ENCODE results near the gene BTBD2. TPM values are rescaled to one million over a fixed set of nuclear protein-coding genes. Genes with fewer than 3 reads are reported as not detected.

The BTBD2 gene
- total and polyA plus RNA-seq, 8 donors: 63.1 to 112 (median 95.2) TPM

DNA sequence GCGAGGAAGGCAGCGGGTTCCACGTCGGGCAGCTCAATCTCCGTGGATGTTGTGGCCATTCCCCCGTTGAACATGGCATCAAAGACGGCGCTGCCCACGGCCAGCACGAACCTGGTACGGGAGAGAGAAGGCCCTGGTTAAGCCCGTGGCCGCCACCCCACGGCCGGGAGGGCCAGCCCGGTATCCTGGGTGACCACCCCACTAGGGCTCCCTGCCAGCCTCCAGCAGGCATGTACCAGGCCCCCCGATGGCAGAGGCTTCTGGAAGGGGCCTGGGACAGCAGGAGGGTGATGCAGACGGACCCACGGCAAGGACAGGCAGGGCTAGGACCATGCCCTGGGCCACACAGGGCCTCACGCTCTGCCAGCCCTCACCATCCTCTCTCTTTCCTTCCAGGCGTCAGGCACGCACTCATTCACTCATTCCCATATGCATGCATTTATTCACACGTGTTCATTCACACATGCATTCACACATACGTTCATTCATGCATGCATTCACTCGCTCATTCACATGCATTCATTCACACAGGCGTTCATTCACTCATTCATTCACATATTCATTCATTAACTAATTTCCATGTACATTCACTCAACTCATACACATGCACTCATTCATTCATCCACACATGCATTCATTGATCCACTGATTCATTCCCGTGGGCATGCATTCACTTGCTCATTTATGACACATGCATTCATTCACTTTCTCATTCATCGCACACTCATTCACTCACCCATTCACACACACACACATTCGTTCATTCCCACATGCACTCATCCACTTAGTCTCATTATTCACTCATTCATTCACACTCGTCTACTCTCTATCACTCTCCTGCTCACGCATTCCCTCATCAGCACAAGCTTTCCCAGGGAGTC, 17.9 kb downstream of the BTBD2 start:
- Histone ChIP-seq H3K36me3 (peaks cover 0 to 58% of the 10 kb centered on the region in 2 donors), H3K27me3 (no peaks in the 10 kb centered on the region), H3K4me1 (no peaks in the 10 kb centered on the region), H3K9me3 (no peaks in the 10 kb centered on the region), H3K27ac (no peak overlapping the region), H3K4me3 (no peak overlapping the region)
- DNase-seq: no peak
- no peak for ATAC-seq
- intact Hi-C loops (cut with DNase I): no loop called here
- TF ChIP-seq, protein P1, sequence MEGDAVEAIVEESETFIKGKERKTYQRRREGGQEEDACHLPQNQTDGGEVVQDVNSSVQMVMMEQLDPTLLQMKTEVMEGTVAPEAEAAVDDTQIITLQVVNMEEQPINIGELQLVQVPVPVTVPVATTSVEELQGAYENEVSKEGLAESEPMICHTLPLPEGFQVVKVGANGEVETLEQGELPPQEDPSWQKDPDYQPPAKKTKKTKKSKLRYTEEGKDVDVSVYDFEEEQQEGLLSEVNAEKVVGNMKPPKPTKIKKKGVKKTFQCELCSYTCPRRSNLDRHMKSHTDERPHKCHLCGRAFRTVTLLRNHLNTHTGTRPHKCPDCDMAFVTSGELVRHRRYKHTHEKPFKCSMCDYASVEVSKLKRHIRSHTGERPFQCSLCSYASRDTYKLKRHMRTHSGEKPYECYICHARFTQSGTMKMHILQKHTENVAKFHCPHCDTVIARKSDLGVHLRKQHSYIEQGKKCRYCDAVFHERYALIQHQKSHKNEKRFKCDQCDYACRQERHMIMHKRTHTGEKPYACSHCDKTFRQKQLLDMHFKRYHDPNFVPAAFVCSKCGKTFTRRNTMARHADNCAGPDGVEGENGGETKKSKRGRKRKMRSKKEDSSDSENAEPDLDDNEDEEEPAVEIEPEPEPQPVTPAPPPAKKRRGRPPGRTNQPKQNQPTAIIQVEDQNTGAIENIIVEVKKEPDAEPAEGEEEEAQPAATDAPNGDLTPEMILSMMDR (IDR thresholded peaks at IDR 0.05): no peak

DNA sequence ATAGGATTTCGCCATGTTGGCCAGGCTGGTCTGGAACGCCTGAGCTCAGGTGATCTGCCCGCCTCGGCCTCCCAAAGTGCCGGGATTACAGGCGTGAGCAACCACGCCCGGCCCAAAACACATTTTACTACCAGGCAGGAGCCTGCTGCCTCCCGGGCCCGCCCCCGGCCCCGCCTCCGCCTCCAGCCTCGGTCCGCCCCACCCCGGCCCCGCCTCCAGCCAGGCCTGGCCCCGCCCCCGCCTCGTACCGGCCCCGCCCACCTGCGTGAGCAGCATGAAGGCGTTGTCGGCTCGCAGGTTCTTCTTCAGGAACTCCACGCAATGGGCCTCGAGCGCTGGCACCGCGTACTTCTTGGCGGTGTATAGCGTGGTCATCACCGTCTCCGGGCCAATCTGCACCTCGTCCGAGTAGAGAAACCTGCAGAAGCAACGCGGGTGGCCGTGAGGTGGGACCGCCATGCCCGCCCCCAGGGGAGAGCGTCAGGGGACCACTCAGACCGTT, 22.7 kb downstream of the BTBD2 start:
- ATAC-seq (no peak), DNase-seq (no peak)
- TF ChIP-seq, protein P1 (IDR thresholded peaks at IDR 0.05): no peak
- Histone ChIP-seq H3K9me3 (no peaks in the 10 kb centered on the region), H3K4me1 (no peaks in the 10 kb centered on the region), H3K4me3 (no peak overlapping the region), H3K36me3 (peaks cover 0 to 73% of the 10 kb centered on the region in 2 donors), H3K27me3 (no peaks in the 10 kb centered on the region), H3K27ac (no peak overlapping the region)
- intact Hi-C loops (cut with DNase I): no loop called here

DNA sequence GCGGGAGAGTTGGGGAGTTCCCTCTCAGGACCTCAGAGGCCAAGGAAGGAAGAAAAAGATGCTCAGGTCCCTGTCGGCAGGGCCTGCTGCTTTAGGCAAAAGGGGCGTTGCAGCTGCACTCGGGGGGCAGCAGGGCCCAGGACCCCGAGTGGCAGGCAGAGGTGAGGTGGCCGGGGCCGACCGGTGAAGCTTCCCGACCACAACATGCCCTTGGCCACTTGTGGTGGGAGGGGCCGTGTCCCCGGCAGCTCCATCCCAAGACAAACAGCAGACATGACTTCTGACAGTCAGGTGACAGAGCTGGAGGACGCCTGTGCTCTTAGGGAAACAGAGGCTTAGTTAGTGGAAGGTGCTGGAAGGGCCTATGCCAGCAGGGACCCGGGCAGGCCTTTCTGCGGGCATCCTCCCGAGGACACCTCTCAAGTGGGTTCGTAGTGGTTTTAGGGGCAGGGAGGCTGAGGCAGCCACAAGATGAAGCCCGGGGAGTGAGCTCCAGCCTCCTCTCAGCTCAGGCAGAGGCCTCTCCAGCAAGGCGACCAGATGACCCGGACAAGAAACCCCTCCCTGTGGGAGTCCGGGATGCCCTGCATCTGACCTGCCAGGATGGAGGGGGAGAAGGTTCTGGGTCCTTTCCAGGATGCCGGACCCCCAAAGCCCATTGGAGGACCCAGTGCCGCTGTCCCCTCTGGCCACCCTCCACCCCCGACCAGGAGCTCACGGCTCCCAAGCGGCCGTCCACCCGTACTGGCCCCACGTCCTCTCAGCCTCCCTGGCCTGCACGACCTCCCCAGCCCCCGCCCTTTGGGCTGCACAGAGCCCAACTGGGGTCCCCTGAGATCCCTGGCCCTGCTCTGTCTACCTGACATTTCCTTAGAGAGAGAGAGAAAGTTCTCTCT, 24.2 kb downstream of the BTBD2 start:
- H3K4me3 ChIP-seq: no peak overlapping the region
- intact Hi-C loops (cut with DNase I): no loop called here
- TF ChIP-seq, protein P1 (IDR thresholded peaks at IDR 0.05): no peak
- H3K9me3 ChIP-seq: no peaks in the 10 kb centered on the region
- ATAC-seq (no peak), DNase-seq (no peak)
- H3K27me3 ChIP-seq: no peaks in the 10 kb centered on the region
- H3K36me3 ChIP-seq: peaks cover 0 to 77% of the 10 kb centered on the region in 2 donors
- H3K4me1 ChIP-seq: no peaks in the 10 kb centered on the region
- H3K27ac ChIP-seq: no peak overlapping the region

DNA sequence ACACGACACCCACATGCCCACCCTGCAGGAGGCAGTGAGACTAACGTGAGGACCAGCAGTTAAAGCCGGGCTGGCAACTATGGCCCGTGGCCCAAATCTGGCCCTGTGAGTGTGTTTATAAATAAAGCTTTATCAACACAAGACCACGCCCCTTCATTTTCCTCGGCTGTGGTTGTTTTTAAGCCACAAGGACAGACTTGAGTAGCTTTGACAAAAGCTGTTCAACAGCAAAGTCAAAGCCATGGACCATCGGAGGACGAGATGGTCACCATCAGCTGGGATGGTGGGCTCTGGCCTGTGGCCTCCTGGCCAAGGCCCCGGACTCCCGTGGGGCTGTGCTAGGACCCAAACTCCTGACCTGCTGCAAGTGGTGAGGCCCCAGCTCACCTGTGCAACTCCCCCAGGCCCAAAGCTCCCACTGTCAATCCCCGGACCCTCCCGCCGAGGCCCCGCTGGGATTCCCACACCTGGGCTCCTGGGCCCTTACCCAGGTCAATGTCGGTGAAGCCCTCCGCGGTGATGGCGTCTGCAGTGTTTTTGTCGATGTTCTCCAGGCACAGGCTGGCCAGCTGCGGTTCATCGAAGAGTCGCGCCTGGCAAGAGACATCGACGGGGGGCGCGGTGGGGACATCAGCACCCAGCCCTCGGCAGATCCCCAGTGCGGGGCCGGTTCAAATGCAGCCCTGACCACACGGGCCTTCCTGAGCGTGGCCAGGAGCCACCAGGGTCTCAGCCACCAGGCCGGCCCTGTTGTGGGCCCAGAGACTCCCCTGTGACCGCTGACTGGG, 25.1 kb downstream of the BTBD2 start:
- Histone ChIP-seq H3K36me3 (peaks cover 0 to 79% of the 10 kb centered on the region in 2 donors), H3K27ac (no peak overlapping the region), H3K27me3 (no peaks in the 10 kb centered on the region), H3K4me3 (no peak overlapping the region), H3K9me3 (no peaks in the 10 kb centered on the region), H3K4me1 (no peaks in the 10 kb centered on the region)
- TF ChIP-seq, protein P1 (IDR thresholded peaks at IDR 0.05): no peak
- ATAC-seq (no peak), DNase-seq (no peak)
- intact Hi-C loops (cut with DNase I): no loop called here

Data from left lung (tissue), 10 donors.